IMR-90 (cell line): ENCODE measurements around the gene HYOU1. TPM values are rescaled to one million over a fixed set of nuclear protein-coding genes. Genes with fewer than 3 reads are reported as not detected.

Experiments used
- ATAC-seq: fragments of 200-7000 bp; cut with Tn5 transposase; 2 replicates; pipeline ENCODE4 v1.9.1; 2020; ENCODE audit warnings: low read depth, mild to moderate bottlenecking, moderate library complexity
- BruUV-seq: library from RNA; stranded (reverse); fragments of 400-500 nt; replicated peaks from 2 replicates; lab custom pipeline; 2021; lab: Mats Ljungman, UMichigan
- CTCF ChIA-PET: fragments of 300-600 bp; formaldehyde crosslinking; extraction: SDS; loops from one replicate; lab custom pipeline; 2021; ENCODE audit warnings: antibody characterized with exemption; lab: Yijun Ruan, JAX
- POLR2A ChIA-PET: fragments of 300-600 bp; sonication (Branson Sonifier 250); formaldehyde crosslinking; loops from one replicate; lab custom pipeline; 2022; ENCODE audit warnings: antibody characterized with exemption; ENCODE audit not compliant: unreplicated experiment; lab: Charles Lee
- DNase-seq: peaks from one replicate; pipeline ENCODE4 v3.0.0; 2013
- H2AFZ ChIP-seq: replicated peaks from 2 replicates; pipeline ENCODE3; 2013; ENCODE audit warnings: low read length, mild to moderate bottlenecking; ENCODE audit not compliant: poor library complexity
- H2AK5ac ChIP-seq: 2 replicates; pipeline ENCODE4 v1.6.1; 2013; ENCODE audit warnings: low read depth, low read length, inconsistent platforms
- H2AK9ac ChIP-seq: replicated peaks from 2 replicates; pipeline ENCODE3; 2013; ENCODE audit warnings: mild to moderate bottlenecking, low read depth, low read length, moderate library complexity; ENCODE audit not compliant: poor library complexity
- H2BK120ac ChIP-seq: 2 replicates; pipeline ENCODE4 v1.6.1; 2013; ENCODE audit warnings: low read depth, low read length, inconsistent platforms
- H2BK15ac ChIP-seq: 3 replicates; pipeline ENCODE4 v1.6.1; 2013; ENCODE audit warnings: low read depth, low read length, inconsistent platforms
- H2BK20ac ChIP-seq: 2 replicates; pipeline ENCODE4 v1.6.1; 2013; ENCODE audit warnings: low read depth, mild to moderate bottlenecking, inconsistent platforms, low read length, moderate library complexity
- H2BK5ac ChIP-seq: 2 replicates; pipeline ENCODE4 v1.6.1; 2013; ENCODE audit warnings: mild to moderate bottlenecking, low read depth, low read length, inconsistent platforms; ENCODE audit not compliant: poor library complexity, severe bottlenecking
- H3K14ac ChIP-seq: replicated peaks from 2 replicates; pipeline ENCODE4 v1.6.1; 2013; ENCODE audit warnings: low read depth, low read length, inconsistent platforms
- H3K18ac ChIP-seq: 2 replicates; pipeline ENCODE4 v1.6.1; 2013; ENCODE audit warnings: low read depth, low read length, control low read depth
- H3K23ac ChIP-seq: 2 replicates; pipeline ENCODE4 v1.6.1; 2013; ENCODE audit warnings: low read depth, low read length, inconsistent platforms
- H3K27ac ChIP-seq: 2 replicates; pipeline ENCODE4 v1.5.1; 2013; ENCODE audit warnings: mild to moderate bottlenecking, control low read depth, low read length; ENCODE audit not compliant: insufficient read depth
- H3K27me3 ChIP-seq: 2 replicates; pipeline ENCODE4 v1.6.1; 2013; ENCODE audit warnings: low read length; ENCODE audit not compliant: control insufficient read depth, insufficient read depth
- H3K36me3 ChIP-seq: 2 replicates; pipeline ENCODE4 v1.6.1; 2013; ENCODE audit warnings: low read length, mixed read lengths; ENCODE audit not compliant: control insufficient read depth, insufficient read depth
- H3K4ac ChIP-seq: 2 replicates; pipeline ENCODE4 v1.6.1; 2013; ENCODE audit warnings: low read depth, low read length, inconsistent platforms
- H3K4me1 ChIP-seq: 2 replicates; pipeline ENCODE4 v1.6.1; 2013; ENCODE audit warnings: low read length, mixed read lengths; ENCODE audit not compliant: control insufficient read depth, insufficient read depth
- H3K4me2 ChIP-seq: 2 replicates; pipeline ENCODE4 v1.6.1; 2013; ENCODE audit warnings: low read depth, mild to moderate bottlenecking, control low read depth, low read length, moderate library complexity
- H3K4me3 ChIP-seq: 2 replicates; pipeline ENCODE4 v1.5.1; 2013; ENCODE audit warnings: low read depth, mild to moderate bottlenecking, control low read depth, low read length, moderate library complexity; ENCODE audit not compliant: insufficient read depth
- H3K56ac ChIP-seq: 2 replicates; pipeline ENCODE4 v1.6.1; 2013; ENCODE audit warnings: low read length, inconsistent platforms; ENCODE audit not compliant: insufficient read depth; ENCODE audit errors: extremely low read depth
- H3K79me1 ChIP-seq, 2 experiments: 2 replicates each; pipeline ENCODE4 v1.6.1; 2013; ENCODE audit warnings: low read length in 2 of 2, inconsistent platforms in 1 of 2, low read depth in 1 of 2
- H3K9ac ChIP-seq: 2 replicates; pipeline ENCODE4 v1.6.1; 2013; ENCODE audit warnings: low read depth, low read length, control low read depth
- H3K9me1 ChIP-seq: 2 replicates; pipeline ENCODE4 v1.6.1; 2013; ENCODE audit warnings: low read length, inconsistent platforms; ENCODE audit not compliant: insufficient read depth
- H3K9me3 ChIP-seq: 2 replicates; pipeline ENCODE4 v1.6.1; 2013; ENCODE audit warnings: low read length; ENCODE audit not compliant: control insufficient read depth, insufficient read depth
- H4K20me1 ChIP-seq: 2 replicates; pipeline ENCODE4 v1.6.1; 2013; ENCODE audit warnings: low read length, inconsistent platforms; ENCODE audit not compliant: insufficient read depth
- H4K5ac ChIP-seq: 2 replicates; pipeline ENCODE4 v1.6.1; 2013; ENCODE audit warnings: mild to moderate bottlenecking, low read depth, low read length, control low read depth
- H4K8ac ChIP-seq, 2 experiments: 2 replicates each; pipeline ENCODE4 v1.6.1; 2013; ENCODE audit warnings: low read depth in 2 of 2, low read length in 2 of 2, control low read depth in 1 of 2, inconsistent platforms in 1 of 2
- H4K91ac ChIP-seq: 2 replicates; pipeline ENCODE4 v1.6.1; 2013; ENCODE audit warnings: low read depth, low read length, inconsistent platforms; ENCODE audit not compliant: insufficient read depth
- BHLHE40 ChIP-seq: fragments of 150-350 bp; IDR thresholded peaks from 2 replicates; pipeline ENCODE4 v1.6.1; 2016; ENCODE audit warnings: mild to moderate bottlenecking, low read depth, low read length
- CEBPB ChIP-seq: IDR thresholded peaks from 2 replicates; pipeline ENCODE4 v1.6.1; 2012; ENCODE audit warnings: low read depth, low read length, improper control_type of control experiment
- CHD1 ChIP-seq: IDR thresholded peaks from 2 replicates; pipeline ENCODE4 v1.6.1; 2012; ENCODE audit warnings: low read depth, low read length, improper control_type of control experiment
- ELK1 ChIP-seq: fragments of 150-350 bp; IDR thresholded peaks from 2 replicates; pipeline ENCODE4 v1.6.1; 2016; ENCODE audit warnings: low read depth, mild to moderate bottlenecking, low read length, moderate library complexity, borderline replicate concordance
- FOS ChIP-seq: fragments of 150-350 bp; IDR thresholded peaks from 2 replicates; pipeline ENCODE4 v1.6.1; 2016; ENCODE audit warnings: low read depth, low read length
- MAFK ChIP-seq: IDR thresholded peaks from 2 replicates; pipeline ENCODE4 v1.6.1; 2012; ENCODE audit warnings: low read depth, low read length, improper control_type of control experiment
- MAZ ChIP-seq: IDR thresholded peaks from 2 replicates; pipeline ENCODE4 v1.6.1; 2012; ENCODE audit warnings: low read depth, mild to moderate bottlenecking, low read length, improper control_type of control experiment, moderate library complexity, borderline replicate concordance
- MXI1 ChIP-seq: IDR thresholded peaks from 2 replicates; pipeline ENCODE4 v1.6.1; 2012; ENCODE audit warnings: low read depth, mild to moderate bottlenecking, low read length, moderate library complexity, borderline replicate concordance
- NFE2L2 ChIP-seq: fragments of 150-350 bp; IDR thresholded peaks from 2 replicates; pipeline ENCODE4 v1.6.1; 2016; ENCODE audit warnings: low read depth, mild to moderate bottlenecking, low read length
- POLR2A ChIP-seq: IDR thresholded peaks from 2 replicates; pipeline ENCODE4 v1.6.1; 2012; ENCODE audit warnings: mild to moderate bottlenecking, low read depth, low read length
- RAD21 ChIP-seq: IDR thresholded peaks from 2 replicates; pipeline ENCODE4 v1.6.1; 2012; ENCODE audit warnings: low read length, improper control_type of control experiment
- RCOR1 ChIP-seq: IDR thresholded peaks from 2 replicates; pipeline ENCODE4 v1.6.1; 2012; ENCODE audit warnings: mild to moderate bottlenecking, low read length, improper control_type of control experiment; ENCODE audit not compliant: insufficient replicate concordance
- RFX5 ChIP-seq: IDR thresholded peaks from 2 replicates; pipeline ENCODE4 v1.8.0; 2012; ENCODE audit warnings: low read depth, mild to moderate bottlenecking, low read length, moderate library complexity
- SMC3 ChIP-seq: fragments of 150-350 bp; IDR thresholded peaks from 2 replicates; pipeline ENCODE4 v1.6.1; 2016; ENCODE audit warnings: low read depth, mild to moderate bottlenecking, antibody characterized with exemption, low read length, moderate library complexity
- USF2 ChIP-seq: fragments of 150-350 bp; IDR thresholded peaks from 2 replicates; pipeline ENCODE4 v1.6.1; 2017; ENCODE audit warnings: mild to moderate bottlenecking, antibody characterized with exemption, low read length, low read depth
- WGBS, 2 experiments: methylation state at CpG; one replicate each; pipeline versions ENCODE4 v1.1.5 to v1.1.7; 2013; ENCODE audit warnings: missing lambda C conversion rate in 2 of 2; ENCODE audit not compliant: insufficient read length in 1 of 2; ENCODE audit errors: extremely low coverage in 2 of 2; 5-methylcytosine and 5-hydroxymethylcytosine counted together
- dilution Hi-C: fragments of 300-500 bp; cut with HindIII; formaldehyde crosslinking; loops from one replicate; pipeline ENCODE4 v1.14.3; 2018; ENCODE audit warnings: low sequenced_read_pairs; ENCODE audit not compliant: unreplicated experiment
- in situ Hi-C: fragments of 300-500 bp; cut with MboI; formaldehyde crosslinking; loops from 3 replicates; pipeline ENCODE4 v1.14.3; 2019; ENCODE audit warnings: low sequenced_read_pairs, inconsistent platforms, mixed read lengths
- intact Hi-C: fragments of 100-400 bp; cut with micrococcal nuclease; formaldehyde crosslinking; loops from 2 replicates; pipeline ENCODE4 v1.10.0; 2022
- polyA plus RNA-seq, 3 experiments: library from polyadenylated mRNA; depleted of rRNA; stranded (reverse); fragments of >200 nt; gene quantifications; 2 replicates each; pipeline ENCODE4 v1.2.3, GENCODE V29; 2012; ENCODE audit warnings: low replicate concordance in 1 of 3
- total RNA-seq: library from RNA; depleted of rRNA; stranded (reverse); fragments of >200 nt; gene quantifications from 2 replicates; pipeline ENCODE4 v1.2.3, GENCODE V29; 2012
- TF ChIP-seq, protein P1 (sequence below): conservative IDR thresholded peaks from 2 replicates; pipeline ENCODE4 v1.5.1; 2012; ENCODE audit warnings: mild to moderate bottlenecking, low read depth, low read length, improper control_type of control experiment

The HYOU1 gene
- total and polyA plus RNA-seq, 2 of the 4 experiments (the other 2 are of a cell fraction) = 117 to 181 TPM

DNA sequence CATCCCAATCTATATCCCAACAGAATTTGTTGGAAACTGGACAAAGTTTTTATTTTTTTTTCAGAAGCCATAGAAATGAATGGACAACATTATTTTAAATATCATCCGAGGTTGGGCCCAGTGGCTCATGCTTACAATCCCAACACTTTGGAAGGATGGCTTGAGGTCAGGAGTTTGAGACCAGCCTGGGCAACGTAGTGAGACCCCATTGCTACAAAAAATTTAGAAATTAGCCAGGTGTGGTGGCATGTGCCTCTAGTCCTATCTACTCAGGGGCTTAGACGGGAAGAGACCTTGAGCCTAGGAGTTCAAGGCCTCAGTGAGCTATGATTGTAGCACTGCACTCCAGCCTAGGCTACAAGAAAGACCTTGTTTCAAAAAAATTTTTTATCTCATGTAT is 22.2 kb downstream of the HYOU1 start:
- TF ChIP-seq, protein P1, sequence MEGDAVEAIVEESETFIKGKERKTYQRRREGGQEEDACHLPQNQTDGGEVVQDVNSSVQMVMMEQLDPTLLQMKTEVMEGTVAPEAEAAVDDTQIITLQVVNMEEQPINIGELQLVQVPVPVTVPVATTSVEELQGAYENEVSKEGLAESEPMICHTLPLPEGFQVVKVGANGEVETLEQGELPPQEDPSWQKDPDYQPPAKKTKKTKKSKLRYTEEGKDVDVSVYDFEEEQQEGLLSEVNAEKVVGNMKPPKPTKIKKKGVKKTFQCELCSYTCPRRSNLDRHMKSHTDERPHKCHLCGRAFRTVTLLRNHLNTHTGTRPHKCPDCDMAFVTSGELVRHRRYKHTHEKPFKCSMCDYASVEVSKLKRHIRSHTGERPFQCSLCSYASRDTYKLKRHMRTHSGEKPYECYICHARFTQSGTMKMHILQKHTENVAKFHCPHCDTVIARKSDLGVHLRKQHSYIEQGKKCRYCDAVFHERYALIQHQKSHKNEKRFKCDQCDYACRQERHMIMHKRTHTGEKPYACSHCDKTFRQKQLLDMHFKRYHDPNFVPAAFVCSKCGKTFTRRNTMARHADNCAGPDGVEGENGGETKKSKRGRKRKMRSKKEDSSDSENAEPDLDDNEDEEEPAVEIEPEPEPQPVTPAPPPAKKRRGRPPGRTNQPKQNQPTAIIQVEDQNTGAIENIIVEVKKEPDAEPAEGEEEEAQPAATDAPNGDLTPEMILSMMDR = no peak
- TF ChIP-seq FOS = no peak
- TF ChIP-seq POLR2A = no peak
- no peak for TF ChIP-seq MAFK
- TF ChIP-seq MXI1 = no peak
- no peak for TF ChIP-seq NFE2L2
- TF ChIP-seq BHLHE40 = no peak
- no peak for TF ChIP-seq RCOR1
- TF ChIP-seq CHD1 = no peak
- no peak for TF ChIP-seq USF2
- TF ChIP-seq RAD21 = no peak
- TF ChIP-seq MAZ = no peak
- TF ChIP-seq RFX5 = no peak
- no peak for TF ChIP-seq SMC3
- no peak for TF ChIP-seq ELK1
- no peak for TF ChIP-seq CEBPB
- Histone ChIP-seq H4K5ac (no peak overlapping the region), H2BK15ac (no peak overlapping the region), H3K14ac (no peak overlapping the region), H3K9ac (no peak overlapping the region), H3K9me1 (no peaks in the 10 kb centered on the region), H2BK5ac (no peak overlapping the region), H3K56ac (no peak overlapping the region), H3K4ac (no peak overlapping the region), H3K27me3 (no peaks in the 10 kb centered on the region), H3K36me3 (no peaks in the 10 kb centered on the region), H3K4me1 (no peaks in the 10 kb centered on the region), H2BK20ac (no peak overlapping the region), H3K23ac (no peak overlapping the region), H4K8ac (no peak overlapping the region), H3K4me3 (no peak overlapping the region), H3K27ac (no peak overlapping the region), H2AK9ac (no peak overlapping the region), H4K91ac (no peak overlapping the region), H2AK5ac (no peak overlapping the region), H3K79me1 (peaks cover 0 to 8% of the 10 kb centered on the region in 2 experiments; a peak in 2 of 4 replicates), H4K20me1 (no peaks in the 10 kb centered on the region), H3K4me2 (no peak overlapping the region), H2BK120ac (no peak overlapping the region), H2AFZ (no peak overlapping the region), H3K18ac (no peak overlapping the region), H3K9me3 (no peaks in the 10 kb centered on the region)
- intact Hi-C loops (no loop called here), dilution Hi-C loops (no loop called here), in situ Hi-C loops (no loop called here)
- ATAC-seq (no peak), DNase-seq (no peak)
- no TSS peak for BruUV-seq
- ChIA-PET POLR2A (interaction anchor here (0.7 kb wide), 1 partner anchor 241 kb away, joined by 5 read pairs; no protein-coding TSS in a partner anchor), CTCF (no interaction called here)
- 40% methylated on average over 2 of the region's 3 CpGs; no CpG with 5 or more reads in 1 of the 2 experiments for WGBS, 2 experiments
